Caco-2 (cell line): Measurements from ENCODE around the gene GRM4. TPM values are rescaled to one million over a fixed set of nuclear protein-coding genes. Genes with fewer than 3 reads are reported as not detected.

Source experiments
- BruUV-seq: library from RNA; stranded (reverse); fragments of 400-500 nt; replicated peaks from 2 replicates; lab custom pipeline; 2021; lab: Mats Ljungman, UMichigan
- CTCF ChIA-PET: fragments of 300-600 bp; sonication (Branson Sonifier 250); formaldehyde crosslinking; loops from one replicate; lab custom pipeline; 2022; ENCODE audit warnings: antibody characterized with exemption; lab: Charles Lee
- POLR2A ChIA-PET: fragments of 300-600 bp; sonication (Branson Sonifier 250); formaldehyde crosslinking; loops from one replicate; lab custom pipeline; 2022; ENCODE audit warnings: antibody characterized with exemption; lab: Charles Lee
- DNase-seq, 2 experiments: peaks; one replicate each; pipeline versions ENCODE4 v3.0.0 to v3.0.0-alpha.2; 2020 to 2022
- H3K27me3 ChIP-seq: replicated peaks from 2 replicates; pipeline ENCODE4 v1.6.0; 2011; ENCODE audit warnings: low read length; ENCODE audit not compliant: control insufficient read depth, insufficient read depth
- H3K36me3 ChIP-seq: 2 replicates; pipeline ENCODE4 v1.5.1; 2011; ENCODE audit warnings: low read length; ENCODE audit not compliant: control insufficient read depth, insufficient read depth
- H3K4me1 ChIP-seq: fragments of 250-450 bp; sonication (Bioruptor Pico); 2 replicates; pipeline ENCODE4 v1.5.1; 2020; ENCODE audit warnings: mild to moderate bottlenecking
- H3K4me3 ChIP-seq: 2 replicates; pipeline ENCODE4 v1.5.1; 2011; ENCODE audit warnings: low read depth, mild to moderate bottlenecking, control low read depth, low read length
- H3K9me3 ChIP-seq: fragments of 250-450 bp; sonication (Bioruptor Pico); 2 replicates; pipeline ENCODE4 v1.5.1; 2020; ENCODE audit warnings: mild to moderate bottlenecking, moderate library complexity
- H3K27ac Mint-ChIP-seq: one replicate; pipeline ENCODE4 v1.8.0; 2022; ENCODE audit warnings: mixed read lengths; ENCODE audit not compliant: unreplicated experiment
- H3K27me3 Mint-ChIP-seq: one replicate; pipeline ENCODE4 v1.8.0; 2022; ENCODE audit warnings: mixed read lengths; ENCODE audit not compliant: insufficient read depth, unreplicated experiment
- H3K36me3 Mint-ChIP-seq: one replicate; pipeline ENCODE4 v1.8.0; 2022; ENCODE audit warnings: mild to moderate bottlenecking, mixed read lengths; ENCODE audit not compliant: insufficient read depth, unreplicated experiment
- H3K4me1 Mint-ChIP-seq: one replicate; pipeline ENCODE4 v1.8.0; 2022; ENCODE audit warnings: low read depth, mixed read lengths; ENCODE audit not compliant: unreplicated experiment
- H3K4me3 Mint-ChIP-seq: one replicate; pipeline ENCODE4 v1.8.0; 2022; ENCODE audit warnings: mild to moderate bottlenecking, moderate library complexity, mixed read lengths; ENCODE audit not compliant: unreplicated experiment
- H3K9me3 Mint-ChIP-seq: one replicate; pipeline ENCODE4 v1.8.0; 2022; ENCODE audit warnings: mixed read lengths; ENCODE audit not compliant: unreplicated experiment
- CTCF ChIP-seq, 2 experiments: fragments of 200-600 bp in 1 of 2; IDR thresholded peaks; 1 replicate in 1 of 2; 2 replicates in 1 of 2; pipeline versions ENCODE4 v1.5.1 to v1.8.0; 2011 to 2022; ENCODE audit warnings: antibody characterized with exemption in 1 of 2, control low read depth in 1 of 2, inconsistent platforms in 1 of 2, low read depth in 1 of 2, low read length in 1 of 2, mild to moderate bottlenecking in 1 of 2, moderate library complexity in 1 of 2; ENCODE audit not compliant: insufficient read depth in 1 of 2, severe bottlenecking in 1 of 2, unreplicated experiment in 1 of 2
- intact Hi-C: fragments of 100-400 bp; cut with micrococcal nuclease; formaldehyde crosslinking; loops from one replicate; pipeline ENCODE4 v1.10.0; 2022; ENCODE audit not compliant: unreplicated experiment
- total RNA-seq: library from RNA; stranded (reverse); gene quantifications from 2 replicates; pipeline ENCODE4 v1.2.3, GENCODE V29; 2022

The GRM4 gene
- total RNA-seq, 1 experiment from 2014 or later, result 0.09 TPM

- H3K36me3 Mint-ChIP-seq, result peaks cover 4% of the 10 kb centered on the region
- Histone ChIP-seq H3K4me3 (no peak overlapping the region), H3K36me3 (no peaks in the 10 kb centered on the region), H3K4me1 (peaks cover 17% of the 10 kb centered on the region), H3K9me3 (no peaks in the 10 kb centered on the region), H3K27me3 (no peaks in the 10 kb centered on the region)
- no TSS peak for BruUV-seq
- H3K4me1 Mint-ChIP-seq, result peaks cover 17% of the 10 kb centered on the region
- peaks cover 2% of the 10 kb centered on the region for H3K27me3 Mint-ChIP-seq
- DNase-seq, result no peak
- TF ChIP-seq CTCF (IDR thresholded peaks at IDR 0.05; ENCODE audit: insufficient read depth in 1 of 2, low read depth in 1 of 2, low read length in 1 of 2, severe bottlenecking in 1 of 2, unreplicated experiment in 1 of 2), result no peak
- no peak overlapping the region for H3K4me3 Mint-ChIP-seq
- no peaks in the 10 kb centered on the region for H3K9me3 Mint-ChIP-seq
- intact Hi-C loops, result loop anchor here (2.0 to 10.0 kb wide), 2 partner anchors 20 to 166 kb away; no protein-coding TSS in a partner anchor
- H3K27ac Mint-ChIP-seq, result no peak overlapping the region
- ChIA-PET POLR2A (no interaction called here), CTCF (interaction anchor here (0.6 kb wide), 1 partner anchor 83 kb away, joined by 3 read pairs; no protein-coding TSS in a partner anchor)
Measured at GRCh38 chr6:33989016-33989854, 156.7 kb downstream of the GRM4 start.

GRCh38 chr6:33988121-33989015, 157.5 kb downstream of the GRM4 start:
- H3K4me1 ChIP-seq, result peaks cover 17% of the 10 kb centered on the region
- peaks cover 17% of the 10 kb centered on the region for H3K4me1 Mint-ChIP-seq
- no peaks in the 10 kb centered on the region; the same call in 1 of the 2 replicates for H3K27me3 ChIP-seq
- DNase-seq, result peak; percentile 86 to 88
- no peaks in the 10 kb centered on the region for H3K9me3 ChIP-seq
- peaks cover 2% of the 10 kb centered on the region for H3K27me3 Mint-ChIP-seq
- no peak overlapping the region for H3K27ac Mint-ChIP-seq
- H3K36me3 Mint-ChIP-seq, result peaks cover 4% of the 10 kb centered on the region
- intact Hi-C loops, result loop anchor here (1.0 to 10.0 kb wide), 3 partner anchors 20 to 166 kb away; no protein-coding TSS in a partner anchor
- peak overlapping the region; percentile 13 for H3K4me3 ChIP-seq
- H3K36me3 ChIP-seq, result no peaks in the 10 kb centered on the region
- TF ChIP-seq CTCF (IDR thresholded peaks at IDR 0.05; ENCODE audit: insufficient read depth in 1 of 2, low read depth in 1 of 2, low read length in 1 of 2, severe bottlenecking in 1 of 2, unreplicated experiment in 1 of 2), result peak in 1 of 2 experiments; percentile 33
- POLR2A ChIA-PET, result no interaction called here
- CTCF ChIA-PET, result interaction anchor here (0.6 to 1.1 kb wide), 6 partner anchors 31 to 216 kb away, joined by 3 to 6 read pairs (median 4); no protein-coding TSS in a partner anchor
- BruUV-seq, result no TSS peak
- peak overlapping the region; percentile 59 for H3K4me3 Mint-ChIP-seq
- H3K9me3 Mint-ChIP-seq, result no peaks in the 10 kb centered on the region
